GM19395 (cell line): ENCODE measurements around the gene GPR4.
"Not testable (repeated sequence)": the region's sequence is repeated elsewhere in the genome, so short reads cannot be mapped to it uniquely, and the experiment has no call there.

Experiments
- ATAC-seq: cut with Tn5 transposase; IDR thresholded peaks from one replicate; pipeline ENCODE4 v1.9.1; 2021; ENCODE audit warnings: mild to moderate bottlenecking, moderate library complexity; ENCODE audit not compliant: unreplicated experiment

The GPR4 gene

GRCh38 chr19:45623984-45624383 lies 22.0 kb upstream of the GPR4 start:
- ATAC-seq = no peak

- no peak for ATAC-seq
These were observed 20.0 kb upstream of the GPR4 start for GRCh38 chr19:45621976-45622503.

- ATAC-seq = no peak
These were observed 19.4 kb upstream of the GPR4 start for GRCh38 chr19:45621389-45621788.

GRCh38 chr19:45616704-45617017 lies 14.6 kb upstream of the GPR4 start:
- ATAC-seq = no peak

- ATAC-seq = no peak
These were observed 14.0 kb upstream of the GPR4 start for GRCh38 chr19:45615795-45616703.

GRCh38 chr19:45615056-45615455 lies 13.0 kb upstream of the GPR4 start:
- ATAC-seq = not testable (repeated sequence)

- no peak for ATAC-seq
These were observed 12.1 kb upstream of the GPR4 start for GRCh38 chr19:45613926-45614725.

- no peak for ATAC-seq
These were observed 6.9 kb upstream of the GPR4 start for GRCh38 chr19:45608948-45609347.

GRCh38 chr19:45607071-45608029 lies 5.3 kb upstream of the GPR4 start:
- ATAC-seq = no peak

GRCh38 chr19:45601115-45601514 lies 897 bp downstream of the GPR4 start:
- ATAC-seq = no peak

GRCh38 chr19:45600340-45600885 lies 1.6 kb downstream of the GPR4 start:
- no peak for ATAC-seq

- no peak for ATAC-seq
These were observed 2.7 kb downstream of the GPR4 start for GRCh38 chr19:45599286-45599685.

GRCh38 chr19:45598267-45599001 lies 3.6 kb downstream of the GPR4 start:
- ATAC-seq = no peak

- ATAC-seq = no peak
These were observed 4.4 kb downstream of the GPR4 start for GRCh38 chr19:45597425-45598111.

- ATAC-seq = no peak
These were observed 6.2 kb downstream of the GPR4 start for GRCh38 chr19:45595814-45596213.

- ATAC-seq = no peak
These were observed 8.5 kb downstream of the GPR4 start for GRCh38 chr19:45593520-45593919.

GRCh38 chr19:45592366-45592765 lies 9.6 kb downstream of the GPR4 start:
- ATAC-seq = no peak

GRCh38 chr19:45591638-45592005 lies 10.4 kb downstream of the GPR4 start:
- no peak for ATAC-seq

GRCh38 chr19:45591004-45591637 lies 10.9 kb downstream of the GPR4 start:
- ATAC-seq = no peak
